Ascending aorta (tissue), 2 donors: Measurements from ENCODE around the gene SLAIN2. TPM values are rescaled to one million over a fixed set of nuclear protein-coding genes. Genes with fewer than 3 reads are reported as not detected.

Source experiments
- DNase-seq, 2 donors: peaks; one replicate each; pipeline ENCODE4 v3.0.0-alpha.2; 2019; ENCODE audit warnings: low spot score in 2 of 2
- H3K27ac ChIP-seq, 2 donors: fragments of 200-600 bp; sonication (generic); one replicate each; pipeline ENCODE4 v1.5.1; 2016 to 2017; ENCODE audit warnings: mild to moderate bottlenecking in 1 of 2
- H3K27me3 ChIP-seq: fragments of 200-600 bp; sonication (generic); one replicate; pipeline ENCODE4 v1.5.1; 2017
- H3K36me3 ChIP-seq, 2 donors: fragments of 200-600 bp; sonication (generic); one replicate each; pipeline ENCODE4 v1.5.1; 2016
- H3K4me1 ChIP-seq, 2 donors: fragments of 200-600 bp; sonication (generic); one replicate each; pipeline ENCODE4 v1.5.1; 2016 to 2017; ENCODE audit warnings: mild to moderate bottlenecking in 1 of 2
- H3K4me3 ChIP-seq, 2 donors: fragments of 200-600 bp; sonication (generic); one replicate each; pipeline ENCODE4 v1.5.1; 2016 to 2017; ENCODE audit warnings: mild to moderate bottlenecking in 1 of 2
- H3K9me3 ChIP-seq, 2 donors: fragments of 200-600 bp; sonication (generic); one replicate each; pipeline ENCODE4 v1.5.1; 2016
- intact Hi-C: fragments of 100-400 bp; cut with DNase I; formaldehyde crosslinking; loops from one replicate; pipeline ENCODE4 v1.15.1; 2023
- total RNA-seq: library from RNA; depleted of rRNA; stranded (reverse); fragments of >200 nt; gene quantifications from one replicate; pipeline ENCODE4 v1.1.0, GENCODE V29; 2016
- TF ChIP-seq, protein P1 (sequence below), 3 experiments: fragments of 200-600 bp in 2 of 3; fragments of 450-650 bp in 1 of 3; sonication (generic) in 2 of 3; IDR thresholded peaks; one replicate each; pipeline ENCODE4 v1.5.1; 2016 to 2019; ENCODE audit warnings: antibody characterized with exemption in 3 of 3, mild to moderate bottlenecking in 1 of 3, moderate library complexity in 1 of 3

Gene SLAIN2
- total RNA-seq, 1 donor from 2014 or later = 26.3 TPM

DNA sequence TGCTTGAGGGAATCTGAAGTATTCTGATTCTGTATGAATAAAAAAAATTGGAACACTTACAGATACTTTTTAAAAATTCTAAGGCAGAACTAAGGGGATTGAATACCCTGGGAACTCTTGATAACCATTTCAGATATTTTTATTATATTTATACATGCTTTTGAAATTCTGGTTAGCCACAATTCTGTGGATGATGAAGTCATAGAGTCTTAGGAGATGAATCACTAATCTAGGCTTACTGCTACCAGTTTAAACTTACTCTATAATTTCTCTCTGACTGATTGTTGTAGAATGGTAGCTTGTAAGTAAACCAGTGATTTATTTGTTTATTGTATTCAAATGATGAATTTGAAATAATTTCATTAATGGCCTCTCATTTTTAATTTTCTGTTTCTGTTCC lies 11.4 kb upstream of the SLAIN2 start:
- no peak overlapping the region for H3K4me3 ChIP-seq
- DNase-seq = no peak
- H3K9me3 ChIP-seq = no peaks in the 10 kb centered on the region
- no peaks in the 10 kb centered on the region for H3K27me3 ChIP-seq
- TF ChIP-seq, protein P1, sequence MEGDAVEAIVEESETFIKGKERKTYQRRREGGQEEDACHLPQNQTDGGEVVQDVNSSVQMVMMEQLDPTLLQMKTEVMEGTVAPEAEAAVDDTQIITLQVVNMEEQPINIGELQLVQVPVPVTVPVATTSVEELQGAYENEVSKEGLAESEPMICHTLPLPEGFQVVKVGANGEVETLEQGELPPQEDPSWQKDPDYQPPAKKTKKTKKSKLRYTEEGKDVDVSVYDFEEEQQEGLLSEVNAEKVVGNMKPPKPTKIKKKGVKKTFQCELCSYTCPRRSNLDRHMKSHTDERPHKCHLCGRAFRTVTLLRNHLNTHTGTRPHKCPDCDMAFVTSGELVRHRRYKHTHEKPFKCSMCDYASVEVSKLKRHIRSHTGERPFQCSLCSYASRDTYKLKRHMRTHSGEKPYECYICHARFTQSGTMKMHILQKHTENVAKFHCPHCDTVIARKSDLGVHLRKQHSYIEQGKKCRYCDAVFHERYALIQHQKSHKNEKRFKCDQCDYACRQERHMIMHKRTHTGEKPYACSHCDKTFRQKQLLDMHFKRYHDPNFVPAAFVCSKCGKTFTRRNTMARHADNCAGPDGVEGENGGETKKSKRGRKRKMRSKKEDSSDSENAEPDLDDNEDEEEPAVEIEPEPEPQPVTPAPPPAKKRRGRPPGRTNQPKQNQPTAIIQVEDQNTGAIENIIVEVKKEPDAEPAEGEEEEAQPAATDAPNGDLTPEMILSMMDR (IDR thresholded peaks at IDR 0.05) = no peak
- H3K4me1 ChIP-seq = no peaks in the 10 kb centered on the region
- H3K36me3 ChIP-seq = no peaks in the 10 kb centered on the region
- peak overlapping the region in 1 of 2 donors; percentile 9 for H3K27ac ChIP-seq
- intact Hi-C loops = loop anchor here (10.0 kb wide), 1 partner anchor 165 kb away; the partner anchor contains the start of gene ZAR1

DNA sequence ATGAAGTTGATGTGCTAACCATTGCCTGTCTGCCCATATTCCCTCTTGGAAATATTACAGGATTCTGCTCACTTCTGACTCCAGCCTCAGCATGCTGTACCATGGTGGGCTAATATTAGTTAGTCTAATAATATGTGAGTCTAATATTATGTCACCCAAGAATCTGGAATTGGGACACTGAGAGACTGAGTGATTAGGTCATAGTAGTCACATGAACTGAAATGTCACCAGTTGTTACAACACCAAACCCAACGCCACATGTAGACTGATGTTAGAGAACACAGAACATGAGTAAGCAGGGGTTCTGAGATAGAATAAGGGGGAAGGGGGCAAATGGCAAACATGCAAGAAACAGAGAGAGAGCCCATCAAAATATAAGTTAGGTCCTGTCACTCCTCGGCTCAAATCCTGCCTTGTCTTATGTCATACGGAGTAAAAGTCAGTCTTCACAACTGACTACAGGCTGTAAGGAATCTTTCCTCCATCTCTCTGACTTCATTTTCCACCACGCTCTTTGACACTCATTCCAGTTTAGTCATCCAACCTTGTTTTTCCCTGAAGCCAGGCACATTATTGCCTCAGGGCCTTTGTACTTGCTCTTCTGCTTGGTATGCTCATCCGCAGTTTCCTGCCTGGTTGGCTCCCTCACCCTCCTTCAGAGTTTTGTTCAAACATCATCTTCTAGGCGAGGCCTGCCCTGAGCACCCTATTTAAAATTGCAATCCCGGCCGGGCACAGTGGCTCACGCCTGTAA lies 9.6 kb upstream of the SLAIN2 start:
- no peaks in the 10 kb centered on the region for H3K27me3 ChIP-seq
- H3K4me3 ChIP-seq = no peak overlapping the region
- H3K27ac ChIP-seq = no peak overlapping the region
- H3K36me3 ChIP-seq = no peaks in the 10 kb centered on the region
- H3K9me3 ChIP-seq = no peaks in the 10 kb centered on the region
- intact Hi-C loops = no loop called here
- H3K4me1 ChIP-seq = no peaks in the 10 kb centered on the region
- DNase-seq = no peak
- TF ChIP-seq, protein P1 (IDR thresholded peaks at IDR 0.05) = no peak

DNA sequence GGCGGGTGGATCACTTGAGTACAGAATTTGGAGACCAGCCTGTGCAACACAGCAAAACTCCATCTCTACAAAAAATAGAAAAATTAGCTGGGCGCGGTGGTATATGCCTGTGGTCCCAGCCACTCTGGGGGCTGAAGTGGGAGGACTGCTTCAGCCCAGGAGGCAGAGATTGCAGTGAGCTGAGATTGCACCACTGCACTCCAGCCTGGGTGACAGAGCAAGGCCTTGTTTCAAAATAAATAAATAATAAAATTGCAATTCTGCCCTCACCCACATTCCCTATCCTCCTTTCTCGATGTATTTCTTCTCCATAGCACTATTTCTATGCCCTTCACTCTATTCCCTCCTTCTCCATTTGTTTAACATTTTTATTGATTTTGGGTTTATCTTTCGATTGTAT lies 8.7 kb upstream of the SLAIN2 start:
- no peaks in the 10 kb centered on the region for H3K27me3 ChIP-seq
- H3K36me3 ChIP-seq = no peaks in the 10 kb centered on the region
- no peak overlapping the region for H3K27ac ChIP-seq
- TF ChIP-seq, protein P1 (IDR thresholded peaks at IDR 0.05) = no peak
- no peaks in the 10 kb centered on the region for H3K9me3 ChIP-seq
- no peaks in the 10 kb centered on the region for H3K4me1 ChIP-seq
- no peak overlapping the region for H3K4me3 ChIP-seq
- DNase-seq = no peak
- intact Hi-C loops = no loop called here

DNA sequence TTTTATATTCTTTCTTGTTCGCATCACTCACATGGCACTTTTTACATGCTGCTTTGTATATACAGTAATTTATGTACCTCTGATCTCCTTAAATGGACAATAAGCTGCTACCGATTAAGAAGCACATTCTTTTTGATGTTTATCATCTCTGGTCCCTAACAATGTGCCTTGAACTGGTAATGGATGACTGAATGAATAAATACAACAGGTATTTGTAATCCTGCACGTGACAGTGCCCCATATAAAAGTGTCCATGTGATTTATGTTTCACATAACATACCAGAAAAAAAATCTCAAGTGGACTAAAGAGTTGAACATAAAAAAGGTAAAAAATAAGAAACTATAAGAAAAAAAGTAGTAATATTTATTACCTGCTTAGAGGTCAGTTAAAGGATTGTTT lies 7.7 kb upstream of the SLAIN2 start:
- H3K4me3 ChIP-seq = no peak overlapping the region
- H3K4me1 ChIP-seq = no peaks in the 10 kb centered on the region
- H3K36me3 ChIP-seq = no peaks in the 10 kb centered on the region
- H3K27ac ChIP-seq = no peak overlapping the region
- intact Hi-C loops = no loop called here
- DNase-seq = no peak
- no peaks in the 10 kb centered on the region for H3K9me3 ChIP-seq
- H3K27me3 ChIP-seq = no peaks in the 10 kb centered on the region
- TF ChIP-seq, protein P1 (IDR thresholded peaks at IDR 0.05) = no peak

DNA sequence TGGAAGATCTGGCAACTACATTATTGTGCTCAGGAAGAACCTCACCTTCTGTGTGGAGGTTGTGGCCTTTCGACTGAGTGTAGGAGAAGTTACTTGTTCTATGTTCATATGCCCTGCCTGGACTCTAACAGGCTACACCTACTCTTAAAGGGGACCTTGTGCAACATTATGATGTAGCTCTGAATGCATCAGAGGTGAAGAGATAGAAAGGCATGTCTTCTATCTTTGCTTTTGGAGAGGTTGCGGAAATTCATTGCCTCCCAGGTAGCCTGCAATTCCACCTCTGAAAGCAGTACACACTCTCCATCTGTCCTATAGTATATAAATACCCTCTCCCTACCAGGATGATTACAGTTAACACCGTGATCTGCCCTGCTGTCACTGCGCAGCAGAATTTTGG lies 7.1 kb upstream of the SLAIN2 start:
- DNase-seq = no peak
- TF ChIP-seq, protein P1 (IDR thresholded peaks at IDR 0.05) = no peak
- H3K27me3 ChIP-seq = no peaks in the 10 kb centered on the region
- H3K4me1 ChIP-seq = no peaks in the 10 kb centered on the region
- no peaks in the 10 kb centered on the region for H3K9me3 ChIP-seq
- H3K27ac ChIP-seq = no peak overlapping the region
- H3K36me3 ChIP-seq = no peaks in the 10 kb centered on the region
- intact Hi-C loops = no loop called here
- H3K4me3 ChIP-seq = no peak overlapping the region
